GM21360 (cell line): ENCODE results near the gene CLEC4M.

Experiments used
- ATAC-seq: cut with Tn5 transposase; IDR thresholded peaks from one replicate; pipeline ENCODE4 v1.9.1; 2021; ENCODE audit warnings: mild to moderate bottlenecking, moderate library complexity; ENCODE audit not compliant: unreplicated experiment

The CLEC4M gene, protein sequence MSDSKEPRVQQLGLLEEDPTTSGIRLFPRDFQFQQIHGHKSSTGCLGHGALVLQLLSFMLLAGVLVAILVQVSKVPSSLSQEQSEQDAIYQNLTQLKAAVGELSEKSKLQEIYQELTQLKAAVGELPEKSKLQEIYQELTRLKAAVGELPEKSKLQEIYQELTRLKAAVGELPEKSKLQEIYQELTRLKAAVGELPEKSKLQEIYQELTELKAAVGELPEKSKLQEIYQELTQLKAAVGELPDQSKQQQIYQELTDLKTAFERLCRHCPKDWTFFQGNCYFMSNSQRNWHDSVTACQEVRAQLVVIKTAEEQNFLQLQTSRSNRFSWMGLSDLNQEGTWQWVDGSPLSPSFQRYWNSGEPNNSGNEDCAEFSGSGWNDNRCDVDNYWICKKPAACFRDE

GRCh38 chr19:7762719-7763293, at the start of gene CLEC4M:
Gene CLEC4M, plus strand, starts transcription at chr19:7763243. Its CDS starts 24 bp downstream, at chr19:7763267.
- no peak for ATAC-seq

DNA sequence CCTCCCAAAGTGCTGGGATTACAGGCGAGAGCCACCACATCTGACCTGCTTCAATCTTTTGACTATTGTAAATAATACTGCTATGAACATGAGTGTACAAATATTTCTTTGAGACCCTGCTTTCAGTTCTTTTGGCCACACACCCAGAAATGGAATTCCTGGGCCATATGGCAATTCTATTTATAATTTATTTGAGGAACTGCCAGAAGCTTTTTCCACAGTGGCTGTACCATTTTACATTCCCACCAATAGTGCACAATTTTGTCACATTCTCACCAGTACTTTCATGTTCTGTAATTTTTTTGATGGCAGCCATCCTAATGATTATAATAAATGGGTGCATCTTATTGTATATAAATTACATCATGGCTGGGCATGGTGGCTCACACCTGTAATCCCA, 47.4 kb upstream of the CLEC4M start:
- ATAC-seq, result no peak

- no peak for ATAC-seq
These were observed 46.3 kb upstream of the CLEC4M start for GRCh38 chr19:7716762-7717161.

GRCh38 chr19:7718668-7719067, 44.4 kb upstream of the CLEC4M start:
- no peak for ATAC-seq

- no peak for ATAC-seq
These were observed 42.7 kb upstream of the CLEC4M start for GRCh38 chr19:7720351-7720750.

DNA sequence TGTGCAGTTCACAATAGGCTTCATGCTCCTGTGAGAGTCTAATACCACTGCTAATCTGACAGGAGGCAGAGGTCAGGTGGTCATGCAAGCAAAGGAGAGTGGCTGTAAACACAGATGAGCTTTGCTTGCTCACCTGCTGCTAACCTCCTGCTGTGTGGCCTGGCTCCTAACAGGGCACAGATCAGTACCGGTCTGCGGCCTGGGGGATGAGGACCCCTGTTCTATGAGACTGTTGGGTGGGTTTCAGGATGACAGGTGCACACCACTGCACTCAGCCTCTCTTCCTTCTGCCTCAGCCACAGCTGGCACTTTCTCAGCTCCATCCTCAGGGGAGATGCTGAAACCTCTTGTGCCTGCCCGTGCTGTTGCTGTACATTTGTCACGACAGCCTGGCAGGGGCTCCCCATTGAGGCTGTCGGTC, 40.8 kb upstream of the CLEC4M start:
- ATAC-seq, result no peak

DNA sequence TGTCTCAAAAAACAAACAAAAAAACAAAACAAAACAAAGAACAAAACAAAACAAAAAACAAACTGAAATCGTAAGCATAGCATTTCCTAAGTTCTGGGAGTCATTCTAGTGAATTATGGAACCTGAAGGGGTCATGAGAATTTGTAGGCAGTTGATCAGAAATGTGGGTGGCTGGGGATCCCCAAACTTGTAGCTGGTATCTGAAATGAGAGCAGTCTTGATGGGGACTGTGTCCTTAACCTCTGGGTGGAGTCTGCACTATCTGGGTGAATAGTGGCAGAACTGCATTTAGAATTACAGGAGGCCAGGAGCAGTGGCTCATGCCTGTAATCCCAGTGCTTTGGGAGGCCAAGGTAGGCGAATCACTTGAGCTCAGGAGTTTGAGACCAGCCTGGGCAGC, 37.3 kb upstream of the CLEC4M start:
- no peak for ATAC-seq

- ATAC-seq, result no peak
These were observed 33.8 kb upstream of the CLEC4M start for GRCh38 chr19:7729211-7729610.

GRCh38 chr19:7729831-7730285, 33.2 kb upstream of the CLEC4M start:
- no peak for ATAC-seq

- no peak for ATAC-seq
These were observed 32.5 kb upstream of the CLEC4M start for GRCh38 chr19:7730286-7731217.

- no peak for ATAC-seq
These were observed 31.8 kb upstream of the CLEC4M start for GRCh38 chr19:7731218-7731595.

DNA sequence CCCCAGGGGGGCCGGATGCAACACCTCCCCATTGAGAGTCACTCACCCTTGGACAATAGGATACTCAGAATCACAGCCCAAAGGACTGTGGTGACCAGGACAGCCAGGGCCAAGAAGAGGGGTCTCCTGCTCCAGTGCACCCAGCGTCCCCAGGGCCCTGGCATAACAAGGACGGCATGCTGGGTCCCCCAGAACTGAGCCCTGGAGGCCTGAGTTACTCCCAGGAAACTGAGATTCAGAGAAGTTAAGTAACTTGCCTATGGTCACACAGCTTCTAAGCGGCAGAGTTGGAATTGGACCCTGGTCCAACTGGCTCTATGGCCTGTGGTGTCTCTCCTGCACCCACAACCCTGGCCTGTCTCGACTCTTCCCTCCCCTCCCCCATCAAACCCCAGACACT, 31.4 kb upstream of the CLEC4M start:
- no peak for ATAC-seq

DNA sequence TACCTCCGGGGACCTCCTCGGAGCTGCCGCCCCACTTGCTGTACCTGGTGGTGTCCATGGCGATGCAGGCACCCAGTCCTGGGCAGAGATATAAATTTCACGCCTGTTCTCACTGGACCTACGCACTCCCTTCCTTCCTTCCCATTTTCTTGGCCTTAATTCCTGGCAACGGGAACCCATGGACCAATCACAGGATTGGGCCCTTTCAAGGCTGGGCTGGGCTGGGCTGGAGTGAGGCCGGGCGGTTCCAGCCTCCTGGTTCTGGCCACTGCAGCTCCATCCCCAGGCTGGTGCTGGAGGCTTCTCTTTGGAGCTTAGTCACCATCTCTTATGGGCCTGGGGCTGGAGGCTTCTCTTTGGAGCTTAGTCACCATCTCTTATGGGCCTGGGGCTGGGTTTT, 31.0 kb upstream of the CLEC4M start, which contains the start of gene CLEC4G:
Gene CLEC4G (minus strand): TSS at position 66 of the 400 bp plus-strand sequence. CDS start 8 bp downstream, at position 58.
- ATAC-seq, result no peak

DNA sequence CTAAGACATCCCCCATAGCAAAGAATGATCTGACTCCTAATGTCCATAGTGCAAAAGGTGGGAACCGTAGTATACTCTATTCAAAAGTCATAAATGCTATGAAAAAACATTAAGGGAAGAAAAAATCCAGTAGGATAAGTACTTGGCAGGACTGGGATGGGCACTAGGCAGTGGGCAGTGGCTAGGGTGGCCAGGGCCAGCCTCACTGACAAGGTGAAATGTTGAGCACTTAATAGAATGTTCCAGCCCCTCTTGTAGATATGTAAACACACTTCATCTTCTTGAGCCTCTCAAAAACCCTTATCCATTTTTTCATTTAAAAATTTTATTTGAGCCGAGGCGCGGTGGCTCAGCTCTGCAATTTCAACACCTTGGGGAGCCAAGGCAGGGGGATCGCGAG, 29.7 kb upstream of the CLEC4M start:
- no peak for ATAC-seq

GRCh38 chr19:7734220-7735203, 28.5 kb upstream of the CLEC4M start:
- no peak for ATAC-seq

DNA sequence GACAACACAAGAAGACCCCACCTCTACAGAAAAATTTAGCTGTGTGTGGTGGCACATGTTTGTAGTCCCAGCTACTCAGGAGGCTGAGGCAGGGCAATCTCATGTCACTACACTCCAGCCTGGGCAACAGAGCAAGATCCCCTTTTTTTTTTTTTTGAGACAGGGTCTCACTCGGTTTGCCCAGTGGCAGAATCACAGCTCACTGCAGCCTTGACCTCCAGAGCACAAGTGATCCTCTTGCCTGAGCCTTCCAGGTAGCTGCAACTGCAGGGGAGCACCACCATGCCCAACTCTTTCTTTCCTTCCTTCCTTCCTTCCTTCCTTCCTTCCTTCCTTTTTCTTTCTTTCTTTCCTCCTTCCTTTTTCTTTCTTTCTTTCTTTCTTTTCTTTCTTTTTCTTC, 26.9 kb upstream of the CLEC4M start:
- ATAC-seq, result no peak

GRCh38 chr19:7737215-7737614, 25.8 kb upstream of the CLEC4M start:
- no peak for ATAC-seq

DNA sequence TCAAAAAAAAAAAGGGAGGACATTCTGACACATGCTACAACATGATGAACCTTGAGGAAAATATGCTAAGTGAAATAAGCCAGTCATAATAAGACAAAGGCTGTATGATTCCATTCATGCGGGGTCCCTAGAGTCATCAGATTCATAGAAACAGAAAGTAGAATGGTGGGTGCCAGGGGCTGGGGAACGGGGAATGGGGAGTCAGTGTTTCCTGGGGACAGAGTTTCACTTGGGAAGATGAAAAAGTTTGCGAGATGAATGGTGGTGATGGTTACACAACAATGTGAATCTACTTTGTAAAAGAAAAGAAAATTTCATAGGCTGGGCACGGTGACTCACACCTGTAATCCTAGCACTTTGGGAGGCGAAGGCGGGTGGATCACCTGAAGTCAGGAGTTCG, 25.0 kb upstream of the CLEC4M start:
- no peak for ATAC-seq

DNA sequence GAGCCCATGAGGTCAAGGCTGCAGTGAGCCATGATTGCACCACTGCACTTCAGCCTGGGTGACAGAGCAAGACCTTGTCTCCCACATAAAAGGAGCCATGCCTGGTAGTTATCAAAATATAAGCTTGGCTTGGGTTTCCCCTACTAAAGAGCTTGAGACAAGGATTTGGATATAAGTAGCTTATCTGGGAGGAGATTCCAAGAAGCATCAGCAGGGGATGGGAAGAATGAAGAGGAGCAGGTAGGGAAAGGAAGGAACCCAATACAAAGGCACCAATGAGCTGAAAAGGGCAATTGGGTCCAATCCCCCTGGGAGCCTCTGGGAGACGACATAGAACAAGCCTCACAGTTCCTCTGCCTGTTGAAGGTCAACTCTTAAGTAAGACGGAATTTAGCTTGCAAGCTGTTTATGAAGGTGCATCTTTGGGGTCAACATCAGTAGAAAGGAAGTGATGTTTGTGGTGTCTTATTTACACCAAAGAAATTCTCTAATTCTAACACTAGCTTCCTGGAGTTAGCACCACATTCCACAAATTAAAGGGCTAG, 23.8 kb upstream of the CLEC4M start:
- no peak for ATAC-seq
